Heart left ventricle (tissue), 16 donors: Measurements from ENCODE around the gene FOXK2. TPM values are rescaled to one million over a fixed set of nuclear protein-coding genes. Genes with fewer than 3 reads are reported as not detected.

Experiments
- ATAC-seq, 4 donors: fragments of 200-7000 bp; cut with Tn5 transposase; one replicate each; pipeline ENCODE4 v1.9.1; 2020 to 2022; ENCODE audit warnings: moderate library complexity in 4 of 4, mild to moderate bottlenecking in 3 of 4, moderate number of reproducible peaks in 1 of 4
- DNase-seq, 5 donors: peaks; one replicate each; pipeline ENCODE4 v3.0.0-alpha.2; 2020
- H3K27ac ChIP-seq, 12 donors: fragments of 200-600 bp; sonication (generic) in 4 of 12; one replicate each; pipeline versions ENCODE4 v1.5.0 to v1.8.0; 2016 to 2022; ENCODE audit warnings: mild to moderate bottlenecking in 2 of 12
- H3K27me3 ChIP-seq, 9 donors: fragments of 200-600 bp; sonication (generic) in 2 of 9; one replicate each; pipeline versions ENCODE4 v1.5.1 to v1.8.0; 2016 to 2022; ENCODE audit warnings: mild to moderate bottlenecking in 3 of 9
- H3K36me3 ChIP-seq, 9 donors: fragments of 200-600 bp; sonication (generic) in 2 of 9; one replicate each; pipeline versions ENCODE4 v1.5.0 to v1.8.0; 2018 to 2022; ENCODE audit warnings: mild to moderate bottlenecking in 2 of 9
- H3K4me1 ChIP-seq, 12 donors: fragments of 200-600 bp; sonication (generic) in 4 of 12; one replicate each; pipeline versions ENCODE4 v1.5.0 to v1.8.0; 2016 to 2022; ENCODE audit warnings: mild to moderate bottlenecking in 3 of 12
- H3K4me3 ChIP-seq, 12 donors: fragments of 200-600 bp; sonication (generic) in 4 of 12; one replicate each; pipeline versions ENCODE4 v1.5.0 to v1.8.0; 2017 to 2022; ENCODE audit warnings: mild to moderate bottlenecking in 9 of 12, moderate library complexity in 4 of 12
- H3K9me3 ChIP-seq, 12 donors: fragments of 200-600 bp; sonication (generic) in 4 of 12; one replicate each; pipeline versions ENCODE4 v1.5.0 to v1.8.0; 2016 to 2022; ENCODE audit warnings: mild to moderate bottlenecking in 1 of 12
- CTCF ChIP-seq, 12 donors: fragments of 200-600 bp; sonication (generic) in 4 of 12; IDR thresholded peaks; one replicate each; pipeline versions ENCODE4 v1.5.0 to v1.8.0; 2018 to 2022; ENCODE audit warnings: antibody characterized with exemption in 12 of 12, mild to moderate bottlenecking in 5 of 12
- POLR2A ChIP-seq, 2 donors: fragments of 450-650 bp; IDR thresholded peaks; one replicate each; pipeline ENCODE4 v1.6.1; 2017; ENCODE audit warnings: antibody characterized with exemption in 2 of 2, mild to moderate bottlenecking in 2 of 2, moderate library complexity in 2 of 2
- WGBS, 4 donors: extraction: QIAGEN DNeasy Blood & Tissue Kit in 2 of 4; methylation state at CpG; one replicate each; pipeline versions ENCODE4 v1.1.5 to v1.1.7; 2013 to 2018; 5-methylcytosine and 5-hydroxymethylcytosine counted together
- intact Hi-C, 10 donors: fragments of 100-400 bp; cut with DNase I; formaldehyde crosslinking; loops; one replicate each; pipeline versions ENCODE4 v1.11.1 to v1.14.2; 2022
- polyA plus RNA-seq, 2 donors: library from polyadenylated mRNA; stranded (reverse); fragments of 200-250 nt; gene quantifications; one replicate each; pipeline ENCODE4 v1.2.3, GENCODE V29; 2013
- total RNA-seq, 9 donors: library from RNA; depleted of rRNA in 2 of 9; stranded (reverse); fragments of >200 nt in 2 of 9; fragmentation: NEBNext Ultra II Directional in 3 of 9; extraction: Animal tissue kit (Norgen Biotek cat#: 25700) in 3 of 9; gene quantifications; one replicate each; pipeline versions ENCODE4 v1.1.0 to v1.2.4, GENCODE V29; 2016 to 2023
- donor health status: ischemic (EF 13 %, LVEDD 7.1; RV severe dilation, severe dysfunction).
- donor health status: healthy with polysubstance abuse.
- donor health status: DM: no; HTN: yes; CAD: no.
- donor health status: DM: no; HTN: no; CAD: no.
- donor health status: ischemic (EF 25% LVEDD 6.9; RV normal size, moderate dysfunction).
- donor health status: ischemic (EF 25% LVEDD 5.7; RV mildly dilated, moderate dysfunction).
- donor health status: healthy.
- donor health status: DM: yes; HTN: yes; CAD: no.
- donor health status: ischemic (EF 35%, LVEDD 5.7; RV mildly dilated, moderate dysfunction).
- donor health status: nonischemic (EF 11% LVEDD 7.7; RV severe dilation, severe dysfunction).
- donor health status: DM: yes; HTN: yes; CAD: no.
- donor health status: PGD.
- donor health status: ischemic (EF 29% LVEDD 5.4; RV normal size, mild dysfunction).
- donor health status: nonischemic (EF 23%, LVEDD 6.1; RV moderate dilation, normal function).

The FOXK2 gene
- total and polyA plus RNA-seq, 11 donors, result 15.6 to 77.0 (median 33.9) TPM

DNA sequence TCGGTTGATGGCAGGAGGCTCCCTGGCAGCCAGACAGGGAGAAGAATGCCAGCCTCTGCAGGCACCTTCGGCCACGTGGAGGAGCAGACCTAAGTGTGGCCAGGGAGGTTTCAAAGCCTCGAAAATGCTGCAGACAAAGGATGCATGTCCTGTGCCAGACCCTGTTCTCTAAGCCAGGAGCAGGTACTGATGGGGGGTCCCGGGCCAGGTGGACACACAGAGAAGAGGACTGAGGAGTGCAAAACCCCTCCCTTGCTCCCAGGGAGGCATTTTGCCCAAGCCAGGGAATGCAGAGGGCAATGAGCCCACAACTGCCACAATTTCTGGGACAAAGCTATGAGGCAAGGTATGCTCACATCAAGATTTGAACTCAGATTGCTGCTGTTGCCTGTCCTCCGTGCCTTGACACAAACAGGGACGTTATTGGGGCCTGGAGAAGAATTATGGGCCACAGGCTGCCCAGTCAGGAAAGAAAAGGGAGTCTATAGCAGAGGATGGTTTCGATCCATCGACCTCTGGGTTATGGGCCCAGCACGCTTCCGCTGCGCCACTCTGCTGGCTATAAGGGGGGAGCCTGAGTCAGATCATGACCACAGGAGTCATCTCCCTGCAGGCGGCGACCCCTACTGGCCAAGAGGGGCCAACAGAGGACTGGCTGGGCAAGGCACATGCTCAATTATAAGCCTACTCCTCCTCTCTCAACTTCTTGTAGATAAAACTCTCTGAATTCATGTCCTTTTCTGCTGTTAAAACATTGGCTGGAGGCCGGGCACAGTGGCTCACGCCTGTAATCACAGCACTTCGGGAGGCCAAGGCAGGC is 25.1 kb upstream of the FOXK2 start:
- H3K27me3 ChIP-seq, result no peaks in the 10 kb centered on the region
- peak in 1 of 2 donors; percentile 35 for TF ChIP-seq POLR2A (IDR thresholded peaks at IDR 0.05)
- peak; percentile 82 to 96 (median 90) for TF ChIP-seq CTCF (IDR thresholded peaks at IDR 0.05)
- H3K9me3 ChIP-seq, result no peaks in the 10 kb centered on the region
- H3K36me3 ChIP-seq, result peaks cover 0 to under 1% (median 0%) of the 10 kb centered on the region in 9 donors
- DNase-seq (peak; percentile 85 to 92 (median 90)), ATAC-seq (peak; percentile 82 to 91 (median 86))
- 3 to 7% (median 5%) methylated on average over 17 of the region's 17 CpGs for WGBS, 4 donors
- H3K4me3 ChIP-seq, result peak overlapping the region in 5 of 12 donors; percentile 7 to 28 (median 10)
- H3K27ac ChIP-seq, result peak overlapping the region in 9 of 12 donors; percentile 20 to 60 (median 47)
- peaks cover under 1 to 38% (median 15%) of the 10 kb centered on the region in 12 donors for H3K4me1 ChIP-seq
- intact Hi-C loops, result loop anchor here in 9 of 10 donors (2.0 to 10.0 kb wide), 8 partner anchors 37 to 142 kb away; partner anchors contain the start of genes HEXD (in 1 of the 9), NARF (in 1 of the 9) and OGFOD3 (in 1 of the 9)

- Histone ChIP-seq H3K27me3 (no peaks in the 10 kb centered on the region), H3K4me1 (peaks cover 0 to 38% (median 12%) of the 10 kb centered on the region in 12 donors), H3K9me3 (no peaks in the 10 kb centered on the region), H3K4me3 (peak overlapping the region in 3 of 12 donors; percentile 65 to 77 (median 72)), H3K27ac (peak overlapping the region in 5 of 12 donors; percentile 79 to 92 (median 91)), H3K36me3 (no peaks in the 10 kb centered on the region)
- ATAC-seq (no peak), DNase-seq (no peak)
- TF ChIP-seq CTCF (IDR thresholded peaks at IDR 0.05) (no peak), POLR2A (IDR thresholded peaks at IDR 0.05) (no peak)
- intact Hi-C loops, result loop anchor here in 9 of 10 donors (2.0 to 10.0 kb wide), 8 partner anchors 23 to 79 kb away; partner anchors contain the start of genes FOXK2 (in 1 of the 9), HEXD (in 1 of the 9), NARF (in 1 of the 9) and OGFOD3 (in 1 of the 9)
- WGBS, 4 donors, result 67 to 75% (median 72%) methylated on average over 11 to 12 of the region's 12 CpGs
These were observed 23.5 kb upstream of the FOXK2 start for GRCh38 chr17:82495844-82496528.

DNA sequence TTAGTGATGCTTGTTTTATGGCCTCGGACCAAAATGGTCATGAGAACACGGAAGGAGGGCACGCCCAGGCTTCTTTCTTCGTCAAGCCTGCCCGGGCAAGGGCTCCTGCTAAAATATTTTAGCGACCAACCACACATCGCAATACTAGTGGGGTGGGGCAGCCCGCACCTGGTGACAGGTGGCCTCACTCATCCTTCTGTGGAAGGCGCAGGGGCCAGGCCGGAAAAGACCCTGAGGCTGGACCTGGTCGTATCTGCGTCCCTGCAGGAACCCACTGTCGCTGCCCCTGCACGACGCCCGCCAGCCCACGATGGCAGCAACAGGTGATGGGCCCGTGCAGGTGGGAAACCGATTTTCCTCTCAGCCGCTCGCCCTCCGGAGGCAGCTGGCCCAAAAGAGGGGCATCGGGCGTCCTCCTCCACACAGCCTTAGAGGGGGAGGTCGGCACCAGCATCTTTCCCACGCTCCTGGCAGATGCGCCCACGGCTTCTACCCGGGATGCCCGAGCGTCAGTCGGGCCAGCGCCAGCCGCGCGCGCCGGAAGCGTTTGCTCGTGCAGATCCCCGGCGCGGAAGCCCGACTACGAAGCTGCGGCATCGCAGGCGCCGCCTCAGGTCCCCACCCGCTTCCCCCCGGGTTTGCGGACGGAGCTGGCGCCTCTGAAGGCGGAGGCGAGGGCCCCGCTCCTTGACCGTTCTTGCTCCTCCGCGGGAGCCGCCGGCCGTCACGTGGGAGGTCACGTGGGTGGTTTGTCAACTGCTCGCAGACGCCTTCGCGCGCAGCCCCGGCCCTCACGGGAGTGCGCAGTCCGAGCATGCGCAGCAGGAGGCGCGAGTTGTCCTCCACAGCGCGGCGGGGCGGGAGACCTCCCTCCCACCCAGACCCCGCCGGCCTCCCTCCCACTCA is 22.8 kb upstream of the FOXK2 start:
- Histone ChIP-seq H3K4me3 (peak overlapping the region; percentile 42 to 87 (median 70)), H3K27me3 (no peaks in the 10 kb centered on the region), H3K4me1 (peaks cover 0 to 38% (median 12%) of the 10 kb centered on the region in 12 donors), H3K9me3 (no peaks in the 10 kb centered on the region), H3K36me3 (no peaks in the 10 kb centered on the region), H3K27ac (peak overlapping the region; percentile 63 to 92 (median 88))
- peak; percentile 74 to 89 (median 84) for ATAC-seq
- WGBS, 4 donors, result 10 to 14% (median 12%) methylated on average over 9 to 83 of the region's 83 CpGs
- intact Hi-C loops, result loop anchor here in 9 of 10 donors (1.0 to 10.0 kb wide), 8 partner anchors 22 to 79 kb away; partner anchors contain the start of genes FOXK2 (in 2 of the 9), HEXD (in 1 of the 9), NARF (in 1 of the 9) and OGFOD3 (in 1 of the 9)
- TF ChIP-seq CTCF (IDR thresholded peaks at IDR 0.05), result no peak
- TF ChIP-seq POLR2A (IDR thresholded peaks at IDR 0.05), result peak in 1 of 2 donors; percentile 87
- peak; percentile 97 to 99 (median 98) for DNase-seq
